Left ventricle myocardium inferior (tissue), 1 donor: ENCODE data around the gene PLCG1. TPM values are rescaled to one million over a fixed set of nuclear protein-coding genes. Genes with fewer than 3 reads are reported as not detected.
"Not testable (repeated sequence)": the region's sequence is repeated elsewhere in the genome, so short reads cannot be mapped to it uniquely, and the experiment has no call there.

Experiments
- DNase-seq: peaks from one replicate; pipeline ENCODE4 v3.0.0-alpha.2; 2020
- H3K27ac ChIP-seq: fragments of 200-600 bp; replicated peaks from 2 replicates; pipeline ENCODE4 v1.8.0; 2021
- H3K27me3 ChIP-seq: fragments of 200-600 bp; 2 replicates; pipeline ENCODE4 v1.8.0; 2021; ENCODE audit warnings: low read depth
- H3K36me3 ChIP-seq: fragments of 200-600 bp; 2 replicates; pipeline ENCODE4 v1.8.0; 2021
- H3K4me1 ChIP-seq: fragments of 200-600 bp; 2 replicates; pipeline ENCODE4 v1.8.0; 2021
- H3K4me3 ChIP-seq: fragments of 200-600 bp; 2 replicates; pipeline ENCODE4 v1.8.0; 2021; ENCODE audit warnings: mild to moderate bottlenecking, moderate library complexity
- H3K9me3 ChIP-seq: fragments of 200-600 bp; replicated peaks from 2 replicates; pipeline ENCODE4 v1.8.0; 2021
- intact Hi-C: fragments of 100-400 bp; cut with micrococcal nuclease; formaldehyde crosslinking; loops from one replicate; pipeline ENCODE4 v1.11.0; 2022
- total RNA-seq: library from RNA; stranded (reverse); fragmentation: NEBNext Ultra II Directional; extraction: Animal tissue kit (Norgen Biotek cat#: 25700); gene quantifications from one replicate; pipeline ENCODE4 v1.2.1, GENCODE V29; 2021
- TF ChIP-seq, protein P1 (sequence below): fragments of 200-600 bp; IDR thresholded peaks from 2 replicates; pipeline ENCODE4 v1.8.0; 2021; ENCODE audit warnings: antibody characterized with exemption, mild to moderate bottlenecking, borderline replicate concordance
- donor health status: DM: no; HTN: yes; CAD: no; lungs with severe emphysema.

Gene PLCG1
- total RNA-seq, 1 donor from 2014 or later, result 46.1 TPM

DNA sequence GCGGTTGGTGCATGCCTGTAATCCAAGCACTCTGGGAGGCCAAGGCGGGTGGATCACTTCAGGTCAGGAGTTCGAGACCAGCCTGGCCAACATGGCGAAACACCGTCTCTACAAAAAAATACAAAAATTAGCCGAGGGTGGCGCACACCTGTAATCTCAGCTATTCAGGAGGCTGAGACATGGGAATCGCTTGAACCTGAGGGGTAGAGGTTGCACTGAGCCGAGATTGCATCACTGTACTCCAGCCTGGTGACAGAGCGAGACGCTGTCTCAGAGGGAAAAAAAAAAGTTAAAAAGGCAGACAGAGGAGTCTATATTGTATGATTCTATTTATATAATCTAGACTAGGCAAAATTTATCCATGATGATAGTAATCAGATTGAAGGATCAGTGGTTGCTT lies 27.3 kb upstream of the PLCG1 start:
- TF ChIP-seq, protein P1, sequence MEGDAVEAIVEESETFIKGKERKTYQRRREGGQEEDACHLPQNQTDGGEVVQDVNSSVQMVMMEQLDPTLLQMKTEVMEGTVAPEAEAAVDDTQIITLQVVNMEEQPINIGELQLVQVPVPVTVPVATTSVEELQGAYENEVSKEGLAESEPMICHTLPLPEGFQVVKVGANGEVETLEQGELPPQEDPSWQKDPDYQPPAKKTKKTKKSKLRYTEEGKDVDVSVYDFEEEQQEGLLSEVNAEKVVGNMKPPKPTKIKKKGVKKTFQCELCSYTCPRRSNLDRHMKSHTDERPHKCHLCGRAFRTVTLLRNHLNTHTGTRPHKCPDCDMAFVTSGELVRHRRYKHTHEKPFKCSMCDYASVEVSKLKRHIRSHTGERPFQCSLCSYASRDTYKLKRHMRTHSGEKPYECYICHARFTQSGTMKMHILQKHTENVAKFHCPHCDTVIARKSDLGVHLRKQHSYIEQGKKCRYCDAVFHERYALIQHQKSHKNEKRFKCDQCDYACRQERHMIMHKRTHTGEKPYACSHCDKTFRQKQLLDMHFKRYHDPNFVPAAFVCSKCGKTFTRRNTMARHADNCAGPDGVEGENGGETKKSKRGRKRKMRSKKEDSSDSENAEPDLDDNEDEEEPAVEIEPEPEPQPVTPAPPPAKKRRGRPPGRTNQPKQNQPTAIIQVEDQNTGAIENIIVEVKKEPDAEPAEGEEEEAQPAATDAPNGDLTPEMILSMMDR, result no peak
- Histone ChIP-seq H3K36me3 (peaks cover 71% of the 10 kb centered on the region), H3K4me3 (no peak overlapping the region), H3K9me3 (no peaks in the 10 kb centered on the region), H3K27me3 (no peaks in the 10 kb centered on the region), H3K27ac (no peak overlapping the region), H3K4me1 (no peaks in the 10 kb centered on the region)
- intact Hi-C loops, result no loop called here
- no peak for DNase-seq

DNA sequence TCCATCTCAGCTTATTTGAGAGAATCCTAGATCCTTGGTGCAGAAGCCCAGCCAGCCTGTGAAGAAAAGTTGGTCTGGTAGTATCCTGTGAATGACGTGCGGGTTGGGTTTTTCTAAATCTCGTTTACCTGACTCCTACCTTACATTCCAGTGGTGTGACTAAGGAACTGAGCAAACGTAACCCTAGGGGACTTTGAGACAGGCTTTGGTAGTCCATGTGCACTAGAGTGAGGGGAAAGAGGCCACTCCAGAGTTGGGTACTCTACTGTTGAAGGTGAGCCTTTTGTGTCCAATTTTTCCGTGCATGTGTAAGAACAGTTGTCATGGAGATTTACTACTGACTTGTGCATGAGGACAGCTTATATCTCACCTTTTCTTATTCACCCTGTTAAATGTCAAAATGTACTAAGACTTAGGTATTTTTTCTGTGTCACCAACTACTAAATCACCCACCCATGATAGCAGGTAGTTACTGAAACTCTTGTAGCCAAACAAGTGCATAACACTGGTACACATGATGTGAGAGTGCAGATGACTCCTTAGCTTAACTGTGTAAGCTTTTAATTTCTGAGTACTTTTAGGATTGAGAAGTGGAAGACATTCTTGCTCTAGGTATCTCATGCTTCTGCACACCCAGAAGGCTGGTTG lies 26.3 kb upstream of the PLCG1 start:
- TF ChIP-seq, protein P1, result no peak
- intact Hi-C loops, result no loop called here
- Histone ChIP-seq H3K36me3 (peaks cover 74% of the 10 kb centered on the region), H3K9me3 (no peaks in the 10 kb centered on the region), H3K4me3 (no peak overlapping the region), H3K27me3 (no peaks in the 10 kb centered on the region), H3K27ac (no peak overlapping the region), H3K4me1 (no peaks in the 10 kb centered on the region)
- DNase-seq, result no peak

DNA sequence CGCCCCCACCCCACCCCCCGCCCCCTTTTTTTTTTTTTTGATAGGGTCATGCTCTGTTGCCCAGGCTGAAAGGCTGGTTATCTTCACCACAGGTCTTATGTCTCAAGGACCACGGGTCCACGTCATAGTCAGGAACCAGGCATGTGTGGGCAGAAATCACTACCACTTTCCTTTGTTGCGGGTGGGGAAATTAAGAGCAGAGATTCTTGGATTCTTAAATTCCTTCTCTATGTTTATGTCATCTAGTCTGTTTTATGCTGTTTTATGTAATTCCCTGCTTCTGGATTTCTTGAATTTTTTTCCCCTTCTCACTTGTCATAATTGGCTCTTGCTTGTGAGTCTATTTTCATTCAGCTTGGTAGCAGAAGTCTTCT lies 25.8 kb upstream of the PLCG1 start:
- peaks cover 79% of the 10 kb centered on the region for H3K36me3 ChIP-seq
- intact Hi-C loops, result no loop called here
- no peaks in the 10 kb centered on the region for H3K9me3 ChIP-seq
- no peaks in the 10 kb centered on the region for H3K4me1 ChIP-seq
- no peaks in the 10 kb centered on the region for H3K27me3 ChIP-seq
- TF ChIP-seq, protein P1, result no peak
- H3K4me3 ChIP-seq, result no peak overlapping the region
- DNase-seq, result no peak
- H3K27ac ChIP-seq, result no peak overlapping the region

DNA sequence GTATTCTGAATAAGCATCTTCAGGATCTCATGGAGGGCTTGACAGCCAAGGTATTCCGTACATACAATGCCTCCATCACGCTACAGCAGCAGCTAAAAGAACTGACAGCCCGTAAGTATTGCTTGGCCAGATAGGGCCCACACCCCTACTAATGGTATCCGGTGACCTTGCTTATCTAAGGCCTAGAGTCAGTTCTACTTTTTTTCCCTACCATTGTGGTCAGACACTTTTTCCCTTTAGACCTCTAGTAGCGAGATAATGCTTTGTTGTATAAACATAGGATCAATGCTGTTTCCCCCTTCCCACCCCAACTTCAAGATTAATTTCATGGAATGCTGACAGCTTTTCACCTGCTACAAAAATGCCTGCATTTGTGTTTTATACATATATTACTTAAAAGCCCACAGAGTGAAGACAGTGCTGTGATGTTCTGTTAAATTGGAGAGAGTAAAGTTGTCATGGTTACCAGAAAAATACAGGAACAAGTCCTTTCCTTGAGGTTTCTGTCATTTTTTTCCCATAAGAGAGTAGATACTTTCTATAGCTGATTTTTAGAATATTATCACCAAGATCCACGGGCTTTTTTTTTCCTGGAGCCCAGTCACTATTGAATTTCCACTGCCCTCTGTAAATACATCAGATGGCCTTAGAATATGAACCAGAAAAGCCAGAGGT lies 20.9 kb upstream of the PLCG1 start:
- TF ChIP-seq, protein P1, result no peak
- Histone ChIP-seq H3K4me1 (no peaks in the 10 kb centered on the region), H3K4me3 (no peak overlapping the region), H3K27me3 (no peaks in the 10 kb centered on the region), H3K36me3 (peaks cover 100% of the 10 kb centered on the region), H3K27ac (no peak overlapping the region), H3K9me3 (no peaks in the 10 kb centered on the region)
- DNase-seq, result no peak
- intact Hi-C loops, result no loop called here

DNA sequence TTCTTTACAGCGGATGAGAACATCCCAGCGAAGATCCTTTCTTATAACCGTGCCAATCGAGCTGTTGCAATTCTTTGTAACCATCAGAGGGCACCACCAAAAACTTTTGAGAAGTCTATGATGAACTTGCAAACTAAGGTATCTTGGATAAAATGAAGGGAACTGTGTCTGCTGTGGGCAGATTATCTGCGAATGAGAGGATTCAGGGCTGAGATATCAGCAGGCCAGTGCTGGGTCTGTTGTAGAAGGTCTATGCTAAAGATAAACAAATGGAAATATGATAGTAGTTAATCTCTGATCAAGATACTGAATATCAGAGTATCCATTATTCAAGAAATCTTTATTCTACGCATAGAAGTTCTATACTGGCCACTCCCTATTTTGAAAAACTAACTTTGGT lies 19.2 kb upstream of the PLCG1 start:
- DNase-seq, H3K27me3 ChIP-seq, H3K27ac ChIP-seq, H3K4me1 ChIP-seq, intact Hi-C loops, H3K9me3 ChIP-seq, H3K4me3 ChIP-seq: not testable (repeated sequence)
- H3K36me3 ChIP-seq, result peaks cover 100% of the 10 kb centered on the region

DNA sequence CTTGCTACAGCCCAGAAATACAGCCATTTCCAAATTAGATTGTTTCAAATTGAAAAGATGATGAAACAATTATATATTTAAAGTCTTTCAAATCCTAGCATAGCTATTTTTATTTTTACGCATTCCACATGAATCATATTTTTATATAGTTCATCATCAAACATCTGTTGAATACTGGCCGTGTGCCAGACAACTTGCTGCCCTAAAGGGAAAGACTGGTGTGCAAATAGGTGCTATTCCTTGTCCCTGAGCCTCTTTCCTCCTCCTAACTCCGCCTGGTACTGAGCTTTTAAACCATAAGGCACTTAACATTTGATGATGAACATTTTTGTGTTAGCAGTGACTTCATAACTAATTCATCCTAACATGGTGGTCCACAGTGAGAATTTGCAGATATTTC lies 18.7 kb upstream of the PLCG1 start:
- H3K4me1 ChIP-seq, result no peaks in the 10 kb centered on the region
- intact Hi-C loops, result no loop called here
- no peak overlapping the region for H3K4me3 ChIP-seq
- no peaks in the 10 kb centered on the region for H3K9me3 ChIP-seq
- no peak overlapping the region for H3K27ac ChIP-seq
- DNase-seq, result no peak
- H3K36me3 ChIP-seq, result peaks cover 100% of the 10 kb centered on the region
- H3K27me3 ChIP-seq, result no peaks in the 10 kb centered on the region
- TF ChIP-seq, protein P1, result no peak
